OCI-LY1 (cell line): Measurements from ENCODE around the gene ACTG1.

ENCODE experiments used
- H2AFZ ChIP-seq: fragments of 200-600 bp; sonication (generic), shearing (Covaris generic); 2 replicates; pipeline ENCODE4 v1.6.0; 2014; ENCODE audit warnings: antibody characterized with exemption, mild to moderate bottlenecking, low read length
- H3F3A ChIP-seq: fragments of 200-600 bp; sonication (generic), shearing (Covaris generic); 2 replicates; pipeline ENCODE4 v1.6.0; 2014; ENCODE audit warnings: mild to moderate bottlenecking, antibody characterized with exemption, low read length, moderate library complexity; ENCODE audit not compliant: insufficient read depth
- H3K27ac ChIP-seq: fragments of 200-600 bp; sonication (generic); 2 replicates; pipeline ENCODE4 v1.5.1; 2014; ENCODE audit warnings: low read length, mixed run types, mild to moderate bottlenecking, low read depth; ENCODE audit not compliant: poor library complexity, severe bottlenecking
- H3K27me3 ChIP-seq: fragments of 200-600 bp; sonication (generic); 2 replicates; pipeline ENCODE4 v1.6.0; 2014; ENCODE audit warnings: antibody characterized with exemption, mild to moderate bottlenecking, low read length, moderate library complexity; ENCODE audit not compliant: insufficient read depth
- H3K36me3 ChIP-seq: fragments of 200-600 bp; sonication (generic); 2 replicates; pipeline ENCODE4 v1.6.1; 2014; ENCODE audit warnings: mild to moderate bottlenecking, antibody characterized with exemption, low read length, moderate library complexity, mixed read lengths; ENCODE audit not compliant: insufficient read depth
- H3K4me1 ChIP-seq: fragments of 200-600 bp; sonication (generic); 2 replicates; pipeline ENCODE4 v1.5.1; 2014; ENCODE audit warnings: mild to moderate bottlenecking, low read length, moderate library complexity; ENCODE audit not compliant: insufficient read depth, severe bottlenecking
- H3K4me2 ChIP-seq: fragments of 200-600 bp; sonication (generic), shearing (Covaris generic); 2 replicates; pipeline ENCODE4 v1.6.1; 2014; ENCODE audit warnings: low read length
- H3K4me3 ChIP-seq: fragments of 200-600 bp; sonication (generic); 2 replicates; pipeline ENCODE4 v1.5.1; 2014; ENCODE audit warnings: low read length, low read depth, mild to moderate bottlenecking, mixed read lengths; ENCODE audit not compliant: poor library complexity, severe bottlenecking
- H3K79me2 ChIP-seq: fragments of 200-600 bp; shearing (Covaris generic); 2 replicates; pipeline ENCODE4 v1.6.1; 2016; ENCODE audit warnings: mixed run types, low read length, mixed read lengths; ENCODE audit not compliant: insufficient read depth
- H3K9ac ChIP-seq: fragments of 200-600 bp; sonication (generic), shearing (Covaris generic); 2 replicates; pipeline ENCODE4 v1.6.1; 2014; ENCODE audit warnings: mild to moderate bottlenecking, low read length, mixed read lengths
- H3K9me2 ChIP-seq: fragments of 200-600 bp; sonication (generic), shearing (Covaris generic); 2 replicates; pipeline ENCODE4 v1.6.1; 2014; ENCODE audit warnings: low read depth, mild to moderate bottlenecking, low read length, mixed read lengths
- H3K9me3 ChIP-seq: fragments of 200-600 bp; shearing (Covaris generic); 2 replicates; pipeline ENCODE4 v1.6.1; 2014; ENCODE audit warnings: low read length, mixed read lengths
- H4K20me1 ChIP-seq: fragments of 200-600 bp; sonication (generic), shearing (Covaris generic); 2 replicates; pipeline ENCODE4 v1.6.0; 2016; ENCODE audit warnings: mild to moderate bottlenecking, low read length; ENCODE audit not compliant: insufficient read depth
- CTCF ChIP-seq: fragments of 200-600 bp; sonication (generic), shearing (Covaris generic); IDR thresholded peaks from 2 replicates; pipeline ENCODE4 v1.5.1; 2017; ENCODE audit warnings: mild to moderate bottlenecking, antibody characterized with exemption, low read length, moderate library complexity, mixed read lengths
- EZH2 ChIP-seq: fragments of 200-600 bp; sonication (generic), shearing (Covaris generic); IDR thresholded peaks from 2 replicates; pipeline ENCODE4 v1.8.0; 2017; ENCODE audit warnings: borderline replicate concordance, mixed run types, mild to moderate bottlenecking, antibody characterized with exemption, low read length, moderate library complexity, mixed read lengths

ACTG1 gene

GRCh38 chr17:81470944-81471817, 41.4 kb downstream of the ACTG1 start:
- no peak overlapping the region for H3K4me3 ChIP-seq
- no peaks in the 10 kb centered on the region for H4K20me1 ChIP-seq
- no peaks in the 10 kb centered on the region for H3K9me3 ChIP-seq
- peaks cover 13% of the 10 kb centered on the region; the same call in 1 of the 2 replicates for H3K27me3 ChIP-seq
- TF ChIP-seq EZH2 (no peak), CTCF (no peak)
- H2AFZ ChIP-seq: no peak overlapping the region
- no peak overlapping the region for H3K27ac ChIP-seq
- no peak overlapping the region for H3K4me2 ChIP-seq
- no peaks in the 10 kb centered on the region for H3K79me2 ChIP-seq
- no peaks in the 10 kb centered on the region for H3K36me3 ChIP-seq
- no peak overlapping the region for H3K9ac ChIP-seq
- H3K4me1 ChIP-seq: no peaks in the 10 kb centered on the region
- no peaks in the 10 kb centered on the region for H3F3A ChIP-seq
- no peaks in the 10 kb centered on the region for H3K9me2 ChIP-seq

GRCh38 chr17:81470270-81470943, 42.2 kb downstream of the ACTG1 start:
- Histone ChIP-seq H3K9ac (no peak overlapping the region), H3K4me2 (no peak overlapping the region), H3K36me3 (no peaks in the 10 kb centered on the region), H3K9me3 (no peaks in the 10 kb centered on the region), H3K27me3 (peaks cover 13% of the 10 kb centered on the region; the same call in 1 of the 2 replicates), H3F3A (no peaks in the 10 kb centered on the region), H3K9me2 (no peaks in the 10 kb centered on the region), H3K79me2 (no peaks in the 10 kb centered on the region), H4K20me1 (no peaks in the 10 kb centered on the region), H3K4me1 (no peaks in the 10 kb centered on the region), H3K27ac (no peak overlapping the region), H2AFZ (no peak overlapping the region), H3K4me3 (no peak overlapping the region)
- TF ChIP-seq CTCF (no peak), EZH2 (no peak)

- no peaks in the 10 kb centered on the region for H3K36me3 ChIP-seq
Measured at GRCh38 chr17:81469266-81469665, 43.3 kb downstream of the ACTG1 start.

More at GRCh38 chr17:81469266-81469665, 43.3 kb downstream of the ACTG1 start:
- H3K27me3 ChIP-seq: peaks cover 13% of the 10 kb centered on the region; the same call in 1 of the 2 replicates
- TF ChIP-seq EZH2 (no peak), CTCF (no peak)
- H3K9me2 ChIP-seq: no peaks in the 10 kb centered on the region
- H3K9ac ChIP-seq: no peak overlapping the region
- H4K20me1 ChIP-seq: no peaks in the 10 kb centered on the region
- no peaks in the 10 kb centered on the region for H3F3A ChIP-seq
- H3K79me2 ChIP-seq: no peaks in the 10 kb centered on the region
- no peaks in the 10 kb centered on the region for H3K4me1 ChIP-seq
- H2AFZ ChIP-seq: no peak overlapping the region
- no peaks in the 10 kb centered on the region for H3K9me3 ChIP-seq
- no peak overlapping the region for H3K4me2 ChIP-seq
- no peak overlapping the region for H3K27ac ChIP-seq
- H3K4me3 ChIP-seq: no peak overlapping the region
